Transverse colon (tissue), 3 donors: ENCODE data around the gene UBA6.

Experiments
- POLR2A ChIP-seq: fragments of 450-650 bp; IDR thresholded peaks from one replicate; pipeline ENCODE4 v1.6.1; 2016; ENCODE audit warnings: antibody characterized with exemption, mild to moderate bottlenecking, moderate library complexity
- POLR2AphosphoS5 ChIP-seq, 3 donors: sonication (generic); formaldehyde crosslinking; IDR thresholded peaks; one replicate each; pipeline ENCODE4 v1.6.1; 2016; ENCODE audit warnings: antibody characterized with exemption in 3 of 3

- TF ChIP-seq POLR2A: no peak
- TF ChIP-seq POLR2AphosphoS5 (IDR thresholded peaks at IDR 0.05): no peak
Measured at GRCh38 chr4:67573193-67573592, 127.8 kb downstream of the UBA6 start.
